Measurements from ENCODE around the gene KLK13. TPM values are rescaled to one million over a fixed set of nuclear protein-coding genes. Genes with fewer than 3 reads are reported as not detected.

KLK13 gene
- total RNA-seq, 4 donors from 2014 or later = 0.63 TPM; not detected in 3

GRCh38 chr19:51055866-51056265 is 9.0 kb downstream of the KLK13 start:
- Histone ChIP-seq H3K4me3 (no peak overlapping the region), H3K27ac (no peak overlapping the region), H3K27me3 (no peaks in the 10 kb centered on the region), H3K4me1 (no peaks in the 10 kb centered on the region), H3K9me3 (no peaks in the 10 kb centered on the region), H3K36me3 (no peaks in the 10 kb centered on the region)
- no peak for DNase-seq (ENCODE audit: low spot score in 2 of 2)
- no peak for TF ChIP-seq CTCF (IDR thresholded peaks at IDR 0.05)
- TF ChIP-seq EP300 (IDR thresholded peaks at IDR 0.05) = no peak
- TF ChIP-seq POLR2A (IDR thresholded peaks at IDR 0.05) = no peak

GRCh38 chr19:51047031-51047335 is 17.9 kb downstream of the KLK13 start:
- 9 to 19% methylated on average over 4 of the region's 4 CpGs for WGBS, 2 donors
- TF ChIP-seq CTCF (IDR thresholded peaks at IDR 0.05) = no peak
- no peak for TF ChIP-seq EP300 (IDR thresholded peaks at IDR 0.05)
- TF ChIP-seq POLR2A (IDR thresholded peaks at IDR 0.05) = no peak
- no peak overlapping the region for H3K27ac ChIP-seq

GRCh38 chr19:51044327-51044726 is 20.6 kb downstream of the KLK13 start:
- Histone ChIP-seq H3K27me3 (no peaks in the 10 kb centered on the region), H3K27ac (no peak overlapping the region), H3K4me1 (no peaks in the 10 kb centered on the region), H3K4me3 (no peak overlapping the region), H3K9me3 (peaks cover 0 to 4% (median 0%) of the 10 kb centered on the region in 4 donors), H3K36me3 (no peaks in the 10 kb centered on the region)
- 77 to 79% methylated on average over 11 of the region's 11 CpGs for WGBS, 2 donors
- DNase-seq (ENCODE audit: low spot score in 2 of 2) = no peak
- TF ChIP-seq POLR2A (IDR thresholded peaks at IDR 0.05) (no peak), CTCF (IDR thresholded peaks at IDR 0.05) (no peak), EP300 (IDR thresholded peaks at IDR 0.05) (no peak)

More at GRCh38 chr19:51047031-51047335, 17.9 kb downstream of the KLK13 start:
- Histone ChIP-seq H3K9me3 (peaks cover 0 to 10% (median 0%) of the 10 kb centered on the region in 4 donors), H3K4me3 (no peak overlapping the region), H3K4me1 (no peaks in the 10 kb centered on the region), H3K27me3 (no peaks in the 10 kb centered on the region), H3K36me3 (no peaks in the 10 kb centered on the region)
- DNase-seq (ENCODE audit: low spot score in 2 of 2) = no peak

DNA sequence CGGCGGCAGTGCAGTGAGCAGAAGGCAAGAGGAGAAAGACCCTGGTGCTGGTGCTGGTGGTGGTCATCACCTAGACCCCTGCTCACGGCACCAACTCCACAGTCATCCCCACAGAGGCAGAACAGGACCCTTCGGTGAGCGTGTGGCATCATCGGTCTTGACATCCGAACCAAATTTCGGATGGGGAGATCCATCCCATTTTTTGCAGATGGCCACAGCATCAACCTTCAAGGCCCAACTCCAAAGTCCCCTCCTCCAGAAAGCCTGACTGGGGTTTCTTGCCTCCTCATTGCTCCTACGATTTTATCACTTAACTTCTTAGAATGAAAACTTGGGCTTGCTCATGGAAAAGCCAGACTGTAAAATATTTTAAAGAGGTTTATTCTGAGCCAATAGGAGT is 21.4 kb downstream of the KLK13 start:
- Histone ChIP-seq H3K27ac (no peak overlapping the region), H3K36me3 (no peaks in the 10 kb centered on the region), H3K9me3 (no peaks in the 10 kb centered on the region), H3K4me3 (no peak overlapping the region), H3K27me3 (no peaks in the 10 kb centered on the region), H3K4me1 (no peaks in the 10 kb centered on the region)
- no peak for DNase-seq (ENCODE audit: low spot score in 2 of 2)
- 77 to 79% methylated on average over 9 of the region's 9 CpGs for WGBS, 2 donors
- TF ChIP-seq POLR2A (IDR thresholded peaks at IDR 0.05) = no peak
- no peak for TF ChIP-seq CTCF (IDR thresholded peaks at IDR 0.05)
- TF ChIP-seq EP300 (IDR thresholded peaks at IDR 0.05) = no peak

DNA sequence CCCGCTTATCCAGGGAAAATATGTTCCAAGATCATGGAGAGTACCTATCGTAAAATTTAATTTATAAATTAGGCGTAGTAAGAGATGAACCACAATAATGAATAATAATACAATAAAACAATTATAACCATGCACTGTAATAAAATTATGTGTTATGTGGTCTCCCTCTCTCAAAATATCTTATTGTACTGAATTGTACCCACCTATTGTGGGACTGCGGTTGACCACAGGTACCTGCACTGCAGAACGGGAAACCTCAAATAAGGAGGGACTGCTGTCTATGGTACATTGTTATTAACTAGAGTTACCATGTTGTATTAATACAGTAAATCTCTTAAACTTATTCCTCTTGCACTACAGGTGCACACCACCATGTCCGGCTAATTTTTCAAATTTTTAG is 24.7 kb downstream of the KLK13 start:
- no peaks in the 10 kb centered on the region for H3K9me3 ChIP-seq
- no peak overlapping the region for H3K4me3 ChIP-seq
- H3K36me3 ChIP-seq = no peaks in the 10 kb centered on the region
- 91 to 95% methylated on average over 6 of the region's 6 CpGs for WGBS, 2 donors
- H3K27me3 ChIP-seq = no peaks in the 10 kb centered on the region
- H3K27ac ChIP-seq = no peak overlapping the region
- no peaks in the 10 kb centered on the region for H3K4me1 ChIP-seq
- TF ChIP-seq CTCF (IDR thresholded peaks at IDR 0.05) (no peak), POLR2A (IDR thresholded peaks at IDR 0.05) (no peak), EP300 (IDR thresholded peaks at IDR 0.05) (no peak)
- DNase-seq (ENCODE audit: low spot score in 2 of 2) = no peak

Data from tibial nerve (tissue), 4 donors.